MCF 10A (cell line): Measurements from ENCODE around the gene WT1. TPM values are rescaled to one million over a fixed set of nuclear protein-coding genes. Genes with fewer than 3 reads are reported as not detected.
"Not testable (repeated sequence)": the region's sequence is repeated elsewhere in the genome, so short reads cannot be mapped to it uniquely, and the experiment has no call there.

ENCODE experiments used
- BruUV-seq: library from RNA; stranded (reverse); fragments of 400-500 nt; replicated peaks from 2 replicates; lab custom pipeline; 2021; lab: Mats Ljungman, UMichigan
- CTCF ChIA-PET: fragments of 300-600 bp; sonication (Branson Sonifier 250); formaldehyde crosslinking; extraction: SDS; loops from one replicate; lab custom pipeline; 2021; ENCODE audit warnings: antibody characterized with exemption, inconsistent platforms; lab: Yijun Ruan, JAX
- POLR2A ChIA-PET: fragments of 300-600, 350-650 bp; sonication (Branson Sonifier 250); formaldehyde crosslinking; extraction: SDS; loops from one replicate; lab custom pipeline; 2020; ENCODE audit warnings: antibody characterized with exemption, inconsistent platforms; lab: Yijun Ruan, JAX
- DNase-seq: peaks from one replicate; pipeline ENCODE4 v3.0.0-alpha.2; 2018; ENCODE audit not compliant: unreplicated experiment
- H3K27ac Mint-ChIP-seq: one replicate; pipeline ENCODE4 v1.8.0; 2022; ENCODE audit warnings: mild to moderate bottlenecking, low read depth, mixed read lengths; ENCODE audit not compliant: unreplicated experiment
- H3K27me3 Mint-ChIP-seq: one replicate; pipeline ENCODE4 v1.8.0; 2022; ENCODE audit warnings: mixed read lengths; ENCODE audit not compliant: insufficient read depth, unreplicated experiment
- H3K36me3 Mint-ChIP-seq: one replicate; pipeline ENCODE4 v1.8.0; 2022; ENCODE audit warnings: mild to moderate bottlenecking, moderate library complexity, mixed read lengths; ENCODE audit not compliant: insufficient read depth, unreplicated experiment
- H3K4me1 Mint-ChIP-seq: one replicate; pipeline ENCODE4 v1.8.0; 2022; ENCODE audit warnings: mixed read lengths; ENCODE audit not compliant: insufficient read depth, unreplicated experiment
- H3K4me3 Mint-ChIP-seq: one replicate; pipeline ENCODE4 v1.8.0; 2022; ENCODE audit warnings: mild to moderate bottlenecking, moderate library complexity, mixed read lengths; ENCODE audit not compliant: unreplicated experiment
- H3K9me3 Mint-ChIP-seq: one replicate; pipeline ENCODE4 v1.8.0; 2022; ENCODE audit warnings: mixed read lengths; ENCODE audit not compliant: unreplicated experiment
- intact Hi-C: fragments of 100-400 bp; cut with micrococcal nuclease; formaldehyde crosslinking; loops from 2 replicates; pipeline ENCODE4 v1.14.1; 2022
- total RNA-seq: library from RNA; stranded (reverse); gene quantifications from 2 replicates; pipeline ENCODE4 v1.2.3, GENCODE V29; 2022
- TF ChIP-seq, protein P1 (sequence below): fragments of 200-600 bp; IDR thresholded peaks from one replicate; pipeline ENCODE4 v1.8.0; 2022; ENCODE audit warnings: antibody characterized with exemption, mild to moderate bottlenecking; ENCODE audit not compliant: unreplicated experiment

The WT1 gene
- total RNA-seq, 1 experiment from 2014 or later = 0.61 TPM

DNA sequence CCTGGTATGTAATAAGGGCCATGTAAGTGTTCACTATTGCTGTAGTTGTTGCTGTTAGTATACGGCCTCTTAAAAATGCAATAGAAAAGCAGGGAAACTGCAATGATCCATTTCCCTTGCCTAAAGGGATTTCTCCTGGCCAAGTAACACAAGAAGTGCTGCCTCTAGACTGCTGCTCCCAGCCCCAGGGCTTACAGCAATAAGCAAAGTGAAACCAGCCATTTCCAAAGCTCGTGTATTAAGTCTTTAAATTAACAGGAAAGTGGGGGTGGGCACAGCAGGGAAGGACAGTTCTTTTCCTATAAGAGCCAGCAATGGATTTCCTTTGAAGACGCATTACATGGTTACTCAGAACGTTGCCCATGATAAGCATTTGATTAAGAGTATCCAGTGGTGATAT is 36.9 kb upstream of the WT1 start:
- Mint-ChIP-seq H3K36me3 (no peaks in the 10 kb centered on the region), H3K4me3 (no peak overlapping the region), H3K9me3 (no peaks in the 10 kb centered on the region), H3K27me3 (no peaks in the 10 kb centered on the region), H3K4me1 (no peaks in the 10 kb centered on the region), H3K27ac (no peak overlapping the region)
- intact Hi-C loops = no loop called here
- no TSS peak for BruUV-seq
- ChIA-PET CTCF (interaction anchor here (0.6 kb wide), 1 partner anchor 705 kb away, joined by 7 read pairs; no protein-coding TSS in a partner anchor), POLR2A (interaction anchor here (0.7 kb wide), 2 partner anchors 34 to 39 kb away, joined by 3 read pairs; no protein-coding TSS in a partner anchor)
- no peak for DNase-seq
- TF ChIP-seq, protein P1, sequence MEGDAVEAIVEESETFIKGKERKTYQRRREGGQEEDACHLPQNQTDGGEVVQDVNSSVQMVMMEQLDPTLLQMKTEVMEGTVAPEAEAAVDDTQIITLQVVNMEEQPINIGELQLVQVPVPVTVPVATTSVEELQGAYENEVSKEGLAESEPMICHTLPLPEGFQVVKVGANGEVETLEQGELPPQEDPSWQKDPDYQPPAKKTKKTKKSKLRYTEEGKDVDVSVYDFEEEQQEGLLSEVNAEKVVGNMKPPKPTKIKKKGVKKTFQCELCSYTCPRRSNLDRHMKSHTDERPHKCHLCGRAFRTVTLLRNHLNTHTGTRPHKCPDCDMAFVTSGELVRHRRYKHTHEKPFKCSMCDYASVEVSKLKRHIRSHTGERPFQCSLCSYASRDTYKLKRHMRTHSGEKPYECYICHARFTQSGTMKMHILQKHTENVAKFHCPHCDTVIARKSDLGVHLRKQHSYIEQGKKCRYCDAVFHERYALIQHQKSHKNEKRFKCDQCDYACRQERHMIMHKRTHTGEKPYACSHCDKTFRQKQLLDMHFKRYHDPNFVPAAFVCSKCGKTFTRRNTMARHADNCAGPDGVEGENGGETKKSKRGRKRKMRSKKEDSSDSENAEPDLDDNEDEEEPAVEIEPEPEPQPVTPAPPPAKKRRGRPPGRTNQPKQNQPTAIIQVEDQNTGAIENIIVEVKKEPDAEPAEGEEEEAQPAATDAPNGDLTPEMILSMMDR = no peak

DNA sequence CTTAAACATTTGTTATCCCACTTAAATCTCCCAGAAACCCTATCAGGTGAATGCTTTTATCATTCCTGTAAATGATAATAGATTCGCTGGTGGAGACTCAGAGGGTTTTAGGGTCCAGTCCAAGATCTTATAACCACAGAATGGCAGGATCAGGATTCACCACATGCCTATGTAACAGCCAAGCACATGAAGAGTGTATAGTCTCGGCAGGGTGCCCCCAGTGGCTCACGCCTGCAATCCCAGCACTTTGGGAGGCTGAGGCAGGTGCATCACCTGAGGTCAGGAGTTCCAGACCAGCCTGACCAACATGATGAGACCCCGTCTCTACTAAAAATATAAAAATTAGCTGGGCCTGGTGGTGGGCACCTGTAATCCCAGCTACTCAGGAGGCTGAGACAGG is 36.2 kb upstream of the WT1 start:
- DNase-seq, BruUV-seq, H3K36me3 Mint-ChIP-seq, H3K9me3 Mint-ChIP-seq, H3K27me3 Mint-ChIP-seq, intact Hi-C loops, H3K27ac Mint-ChIP-seq, H3K4me1 Mint-ChIP-seq, CTCF ChIA-PET, H3K4me3 Mint-ChIP-seq: not testable (repeated sequence)
- POLR2A ChIA-PET = interaction anchor here (0.7 kb wide), 1 partner anchor 35 kb away, joined by 3 read pairs; no protein-coding TSS in a partner anchor

DNA sequence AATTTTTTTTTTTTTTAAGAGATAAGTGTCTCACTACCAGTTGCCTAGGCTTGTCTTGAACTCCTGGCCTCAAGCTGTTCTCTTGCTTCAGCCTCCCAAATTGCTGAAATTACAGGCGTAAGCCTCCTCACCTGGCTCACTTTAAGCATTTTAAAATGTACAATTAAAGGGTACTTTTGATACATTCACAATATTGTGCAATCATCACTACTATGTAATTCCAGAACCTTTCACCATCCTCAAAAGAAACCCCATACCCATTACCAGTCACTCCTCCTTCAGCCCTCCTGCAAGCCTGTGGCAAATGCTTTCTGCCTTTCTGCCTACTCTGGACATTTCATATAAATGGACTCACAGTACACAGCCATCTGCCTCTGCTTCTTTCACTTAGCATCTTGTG is 34.5 kb upstream of the WT1 start:
- ChIA-PET CTCF (no interaction called here), POLR2A (no interaction called here)
- Mint-ChIP-seq H3K27ac (no peak overlapping the region), H3K4me3 (no peak overlapping the region), H3K36me3 (no peaks in the 10 kb centered on the region), H3K4me1 (no peaks in the 10 kb centered on the region), H3K9me3 (no peaks in the 10 kb centered on the region), H3K27me3 (no peaks in the 10 kb centered on the region)
- BruUV-seq = no TSS peak
- intact Hi-C loops = no loop called here
- TF ChIP-seq, protein P1 = no peak
- DNase-seq = no peak

DNA sequence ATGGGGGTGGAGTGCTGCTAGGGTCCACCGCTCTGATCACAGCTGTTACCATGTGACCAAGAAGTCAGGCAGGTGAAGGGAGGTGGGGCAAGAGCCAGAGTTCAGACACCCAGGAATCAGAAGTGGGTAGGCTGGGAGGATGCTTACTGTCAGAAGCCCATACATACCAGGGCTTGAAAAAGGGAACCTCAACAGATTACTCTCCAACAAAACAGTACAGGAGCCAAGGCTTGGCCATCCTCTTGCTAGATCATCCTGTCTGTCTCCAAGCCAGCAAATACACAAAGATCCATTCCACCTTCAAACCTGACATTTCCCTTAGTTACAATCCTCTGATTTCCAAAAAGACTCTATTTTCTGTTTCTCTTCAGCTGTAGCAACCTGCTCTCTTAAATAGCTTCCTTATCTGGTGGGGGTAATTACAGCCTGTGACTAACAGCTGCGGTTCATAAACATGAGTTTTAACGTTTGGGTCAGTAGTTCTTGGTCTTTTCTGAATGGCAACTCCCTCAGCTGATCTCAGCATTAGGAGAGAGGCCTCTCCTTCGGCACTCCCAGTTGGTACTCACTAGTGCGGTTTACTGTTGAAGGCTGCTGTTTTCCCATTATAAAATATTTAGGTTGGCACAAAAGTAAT is 31.1 kb upstream of the WT1 start:
- H3K4me3 Mint-ChIP-seq = no peak overlapping the region
- ChIA-PET CTCF (interaction anchor here (0.7 kb wide), 1 partner anchor 193 kb away, joined by 4 read pairs; no protein-coding TSS in a partner anchor), POLR2A (no interaction called here)
- no peaks in the 10 kb centered on the region for H3K36me3 Mint-ChIP-seq
- intact Hi-C loops = no loop called here
- H3K27ac Mint-ChIP-seq = no peak overlapping the region
- H3K27me3 Mint-ChIP-seq = no peaks in the 10 kb centered on the region
- no peaks in the 10 kb centered on the region for H3K9me3 Mint-ChIP-seq
- no TSS peak for BruUV-seq
- no peaks in the 10 kb centered on the region for H3K4me1 Mint-ChIP-seq
- TF ChIP-seq, protein P1 = no peak
- DNase-seq = no peak
